ENCODE results near the gene FLRT1. TPM values are rescaled to one million over a fixed set of nuclear protein-coding genes. Genes with fewer than 3 reads are reported as not detected.

FLRT1 gene
- total RNA-seq, 4 donors from 2014 or later = 1.1 to 4.7 (median 3.6) TPM

GRCh38 chr11:64029773-64030172, 6.0 kb upstream of the FLRT1 start:
- peaks cover 0 to 16% (median 0%) of the 10 kb centered on the region in 3 donors for H3K4me1 ChIP-seq
- 75 to 81% methylated on average over 2 to 7 of the region's 8 CpGs for WGBS, 2 donors (ENCODE audit: low coverage in 1 of 2)
- no peaks in the 10 kb centered on the region for H3K9me3 ChIP-seq
- H3K4me3 ChIP-seq = no peak overlapping the region
- ATAC-seq = no peak
- peaks cover 41% of the 10 kb centered on the region for H3K27me3 ChIP-seq
- H3K27ac ChIP-seq = no peak overlapping the region
- H3K36me3 ChIP-seq = no peaks in the 10 kb centered on the region
- TF ChIP-seq POLR2AphosphoS5 (IDR thresholded peaks at IDR 0.05) = no peak
- TF ChIP-seq CTCF (IDR thresholded peaks at IDR 0.05) = no peak
- TF ChIP-seq POLR2A (IDR thresholded peaks at IDR 0.05) = no peak
- no peak for TF ChIP-seq EP300 (IDR thresholded peaks at IDR 0.05)

GRCh38 chr11:64031001-64031400, 4.7 kb upstream of the FLRT1 start:
- H3K27ac ChIP-seq = no peak overlapping the region
- no peak for ATAC-seq
- H3K9me3 ChIP-seq = no peaks in the 10 kb centered on the region
- no peak overlapping the region for H3K4me3 ChIP-seq
- TF ChIP-seq POLR2AphosphoS5 (IDR thresholded peaks at IDR 0.05) (no peak), POLR2A (IDR thresholded peaks at IDR 0.05) (no peak)
- H3K27me3 ChIP-seq = peaks cover 50% of the 10 kb centered on the region
- no peaks in the 10 kb centered on the region for H3K36me3 ChIP-seq
- peaks cover 0 to 26% (median 6%) of the 10 kb centered on the region in 3 donors for H3K4me1 ChIP-seq
- 0 to 100% methylated on average over 1 of the region's 3 CpGs for WGBS, 2 donors (ENCODE audit: low coverage in 1 of 2)

- WGBS, 2 donors (ENCODE audit: low coverage in 1 of 2) = no CpG with 5 or more reads among the region's 4 CpGs
- TF ChIP-seq POLR2A (IDR thresholded peaks at IDR 0.05) (no peak), EP300 (IDR thresholded peaks at IDR 0.05) (no peak), CTCF (IDR thresholded peaks at IDR 0.05) (no peak), POLR2AphosphoS5 (IDR thresholded peaks at IDR 0.05) (no peak)
- Histone ChIP-seq H3K27ac (no peak overlapping the region), H3K4me3 (no peak overlapping the region), H3K36me3 (no peaks in the 10 kb centered on the region), H3K9me3 (no peaks in the 10 kb centered on the region), H3K27me3 (peaks cover 60% of the 10 kb centered on the region), H3K4me1 (peaks cover 0 to 37% (median 9%) of the 10 kb centered on the region in 3 donors)
- ATAC-seq = no peak
Observed at GRCh38 chr11:64032050-64032449, 3.7 kb upstream of the FLRT1 start.

- no peak overlapping the region for H3K27ac ChIP-seq
- H3K9me3 ChIP-seq = no peaks in the 10 kb centered on the region
- H3K36me3 ChIP-seq = no peaks in the 10 kb centered on the region
- WGBS, 2 donors (ENCODE audit: low coverage in 1 of 2) = 67 to 76% methylated on average over 4 to 9 of the region's 9 CpGs
- TF ChIP-seq EP300 (IDR thresholded peaks at IDR 0.05) (no peak), POLR2AphosphoS5 (IDR thresholded peaks at IDR 0.05) (no peak)
- peaks cover 0 to 28% (median 9%) of the 10 kb centered on the region in 3 donors for H3K4me1 ChIP-seq
- peaks cover 41% of the 10 kb centered on the region for H3K27me3 ChIP-seq
- ATAC-seq = no peak
- no peak overlapping the region for H3K4me3 ChIP-seq
Observed at GRCh38 chr11:64034411-64034811, 1.3 kb upstream of the FLRT1 start.

GRCh38 chr11:64035081-64035524, 628 bp upstream of the FLRT1 start:
- no peak for TF ChIP-seq POLR2AphosphoS5 (IDR thresholded peaks at IDR 0.05)
- no peak for TF ChIP-seq EP300 (IDR thresholded peaks at IDR 0.05)
- TF ChIP-seq POLR2A (IDR thresholded peaks at IDR 0.05) = no peak
- no peak for TF ChIP-seq CTCF (IDR thresholded peaks at IDR 0.05)
- Histone ChIP-seq H3K36me3 (no peaks in the 10 kb centered on the region), H3K9me3 (no peaks in the 10 kb centered on the region), H3K4me3 (peak overlapping the region in 1 of 2 donors; percentile 61), H3K27me3 (peaks cover 39% of the 10 kb centered on the region), H3K27ac (peak overlapping the region in 1 of 4 donors; percentile 32), H3K4me1 (peaks cover 0 to 28% (median 9%) of the 10 kb centered on the region in 3 donors)
- 6 to 7% methylated on average over 8 to 9 of the region's 17 CpGs for WGBS, 2 donors (ENCODE audit: low coverage in 1 of 2)
- no peak for ATAC-seq

Measured in gastroesophageal sphincter (tissue), 4 donors.